ENCODE results near the gene PLXNB2. TPM values are rescaled to one million over a fixed set of nuclear protein-coding genes. Genes with fewer than 3 reads are reported as not detected.

Gene PLXNB2, protein sequence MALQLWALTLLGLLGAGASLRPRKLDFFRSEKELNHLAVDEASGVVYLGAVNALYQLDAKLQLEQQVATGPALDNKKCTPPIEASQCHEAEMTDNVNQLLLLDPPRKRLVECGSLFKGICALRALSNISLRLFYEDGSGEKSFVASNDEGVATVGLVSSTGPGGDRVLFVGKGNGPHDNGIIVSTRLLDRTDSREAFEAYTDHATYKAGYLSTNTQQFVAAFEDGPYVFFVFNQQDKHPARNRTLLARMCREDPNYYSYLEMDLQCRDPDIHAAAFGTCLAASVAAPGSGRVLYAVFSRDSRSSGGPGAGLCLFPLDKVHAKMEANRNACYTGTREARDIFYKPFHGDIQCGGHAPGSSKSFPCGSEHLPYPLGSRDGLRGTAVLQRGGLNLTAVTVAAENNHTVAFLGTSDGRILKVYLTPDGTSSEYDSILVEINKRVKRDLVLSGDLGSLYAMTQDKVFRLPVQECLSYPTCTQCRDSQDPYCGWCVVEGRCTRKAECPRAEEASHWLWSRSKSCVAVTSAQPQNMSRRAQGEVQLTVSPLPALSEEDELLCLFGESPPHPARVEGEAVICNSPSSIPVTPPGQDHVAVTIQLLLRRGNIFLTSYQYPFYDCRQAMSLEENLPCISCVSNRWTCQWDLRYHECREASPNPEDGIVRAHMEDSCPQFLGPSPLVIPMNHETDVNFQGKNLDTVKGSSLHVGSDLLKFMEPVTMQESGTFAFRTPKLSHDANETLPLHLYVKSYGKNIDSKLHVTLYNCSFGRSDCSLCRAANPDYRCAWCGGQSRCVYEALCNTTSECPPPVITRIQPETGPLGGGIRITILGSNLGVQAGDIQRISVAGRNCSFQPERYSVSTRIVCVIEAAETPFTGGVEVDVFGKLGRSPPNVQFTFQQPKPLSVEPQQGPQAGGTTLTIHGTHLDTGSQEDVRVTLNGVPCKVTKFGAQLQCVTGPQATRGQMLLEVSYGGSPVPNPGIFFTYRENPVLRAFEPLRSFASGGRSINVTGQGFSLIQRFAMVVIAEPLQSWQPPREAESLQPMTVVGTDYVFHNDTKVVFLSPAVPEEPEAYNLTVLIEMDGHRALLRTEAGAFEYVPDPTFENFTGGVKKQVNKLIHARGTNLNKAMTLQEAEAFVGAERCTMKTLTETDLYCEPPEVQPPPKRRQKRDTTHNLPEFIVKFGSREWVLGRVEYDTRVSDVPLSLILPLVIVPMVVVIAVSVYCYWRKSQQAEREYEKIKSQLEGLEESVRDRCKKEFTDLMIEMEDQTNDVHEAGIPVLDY (N-terminal part only)
- 65.6 and 80.7 TPM in 2 replicates for total RNA-seq (2014; rRNA removed; shearing (Covaris generic); ENCODE audit: low replicate concordance)

DNA sequence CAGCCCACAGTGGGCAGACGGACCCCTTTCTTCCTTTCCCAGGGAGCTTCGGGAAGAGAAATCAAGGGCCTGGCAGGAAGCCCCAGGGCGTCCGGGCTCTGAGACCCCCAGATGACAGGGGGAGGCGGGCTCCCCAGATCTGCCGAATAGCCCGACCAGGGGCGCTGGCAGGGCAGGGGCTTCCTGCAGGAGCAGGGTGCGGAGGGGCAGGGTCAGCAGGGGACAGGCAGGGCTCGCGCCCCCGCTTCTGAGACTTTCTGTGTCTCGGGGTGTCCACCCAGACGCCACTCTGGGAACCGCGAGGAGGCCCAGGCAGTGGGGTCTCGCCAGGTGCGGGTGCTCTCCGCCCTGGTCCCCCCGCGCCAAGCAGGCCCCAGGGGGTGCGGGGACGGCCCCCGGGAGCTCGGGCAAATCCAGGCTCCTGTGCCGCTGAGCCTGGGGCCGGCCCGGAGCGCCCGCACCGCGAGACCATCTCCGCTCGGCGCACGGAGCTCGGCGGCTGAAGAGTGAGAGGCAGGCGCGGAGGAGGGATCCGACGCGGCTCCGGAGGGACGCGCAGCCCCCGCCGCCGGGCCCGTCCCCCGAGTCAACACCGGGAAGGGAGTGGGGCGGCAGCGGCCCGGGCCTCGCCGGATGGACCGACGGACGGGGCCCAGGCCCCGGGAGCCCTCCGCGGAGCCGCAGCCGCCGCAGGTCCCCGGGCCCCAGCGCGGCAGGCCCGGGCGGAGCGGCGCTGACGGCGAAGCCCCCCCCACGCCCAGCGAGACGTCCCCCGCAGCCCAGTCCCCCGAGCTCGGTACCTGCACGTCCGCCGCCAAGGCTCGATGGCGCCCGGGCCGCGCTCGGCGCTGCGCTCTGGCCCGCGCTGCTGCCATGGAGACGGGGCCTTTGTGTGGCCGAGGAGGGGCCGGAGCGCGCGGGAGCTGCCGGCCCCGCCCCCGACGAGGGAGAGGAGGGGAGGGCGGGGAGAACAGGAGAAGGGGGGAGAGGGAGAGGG, at the start of gene PLXNB2:
Gene PLXNB2 (minus strand): TSS at position 894 of the 997 bp plus-strand sequence. CDS start 17,062 bp downstream, outside the sequence.
- Histone ChIP-seq H3K27me3 (no peaks in the 10 kb centered on the region), H3K36me3 (peaks cover 24% of the 10 kb centered on the region), H3K9me3 (no peaks in the 10 kb centered on the region), H3K4me3 (peak within 1 kb of the TSS; percentile 88)
- DNase-seq: peak; percentile 80

DNA sequence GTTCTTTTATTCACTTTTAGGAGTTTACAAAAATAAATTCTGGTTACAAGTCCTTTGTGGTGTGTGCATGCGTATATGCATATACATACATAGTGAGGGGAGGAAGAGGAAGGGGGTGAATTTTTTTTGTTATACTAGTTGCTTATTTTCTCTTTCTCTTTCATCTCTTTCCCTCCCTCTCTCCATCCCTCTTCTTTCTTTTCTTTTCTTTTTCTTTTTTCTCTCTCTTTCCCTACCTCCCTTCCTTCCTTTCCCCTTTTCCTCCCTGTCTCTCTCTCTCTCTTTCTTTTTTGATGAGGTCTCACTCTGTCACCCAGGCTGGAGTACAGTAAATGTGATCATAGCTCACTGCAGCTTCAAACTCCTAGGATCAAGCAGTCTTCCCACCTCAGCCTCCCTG, 49.8 kb upstream of the PLXNB2 start:
- no peak overlapping the region for H3K4me3 ChIP-seq
- no peaks in the 10 kb centered on the region for H3K27me3 ChIP-seq
- DNase-seq: no peak
- H3K36me3 ChIP-seq: peaks cover 21% of the 10 kb centered on the region
- no peaks in the 10 kb centered on the region; the same call in 1 of the 2 replicates for H3K9me3 ChIP-seq

DNA sequence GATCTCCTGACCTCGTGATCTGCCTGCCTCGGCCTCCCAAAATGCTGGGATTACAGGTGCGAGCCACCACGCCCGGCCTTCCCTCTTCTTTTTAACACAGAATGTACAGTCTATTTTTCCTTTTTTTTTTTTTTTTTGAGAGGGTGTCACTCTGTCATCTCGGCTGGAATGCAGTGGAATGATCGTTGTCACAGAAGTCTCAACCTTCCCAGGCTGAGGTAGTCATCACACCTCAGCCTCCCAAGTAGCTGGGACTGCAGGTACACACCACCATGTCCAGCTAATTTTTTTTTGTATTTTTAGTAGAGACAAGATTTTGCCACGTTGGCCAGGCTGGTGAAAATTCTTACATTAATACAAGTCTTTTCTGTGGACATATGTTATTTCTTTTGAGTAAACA, 48.7 kb upstream of the PLXNB2 start:
- Histone ChIP-seq H3K9me3 (no peaks in the 10 kb centered on the region; the same call in 1 of the 2 replicates), H3K4me3 (no peak overlapping the region), H3K36me3 (peaks cover 21% of the 10 kb centered on the region), H3K27me3 (no peaks in the 10 kb centered on the region)
- no peak for DNase-seq

DNA sequence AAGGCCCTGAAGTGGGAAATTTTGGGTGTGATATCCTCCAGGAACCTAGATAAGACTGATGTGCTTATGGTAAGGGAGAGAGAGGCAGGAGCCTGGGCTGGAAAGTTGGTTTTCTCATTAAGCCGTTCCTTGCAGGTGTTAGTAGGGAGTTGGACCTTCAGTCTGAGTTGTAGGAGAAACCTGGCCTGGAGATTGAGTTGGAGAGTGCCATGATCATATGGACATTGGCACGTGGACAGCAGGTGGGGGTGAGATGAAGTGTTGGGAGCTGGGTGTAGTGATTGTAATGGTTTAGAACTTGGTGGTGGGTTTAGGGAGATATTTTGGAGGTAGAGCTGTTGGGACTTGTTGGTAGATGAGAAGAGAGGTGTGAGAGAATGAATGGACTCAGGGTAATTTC, 40.6 kb upstream of the PLXNB2 start:
- DNase-seq: no peak
- no peak overlapping the region for H3K4me3 ChIP-seq
- H3K27me3 ChIP-seq: no peaks in the 10 kb centered on the region
- no peaks in the 10 kb centered on the region for H3K9me3 ChIP-seq
- H3K36me3 ChIP-seq: peaks cover 3% of the 10 kb centered on the region

DNA sequence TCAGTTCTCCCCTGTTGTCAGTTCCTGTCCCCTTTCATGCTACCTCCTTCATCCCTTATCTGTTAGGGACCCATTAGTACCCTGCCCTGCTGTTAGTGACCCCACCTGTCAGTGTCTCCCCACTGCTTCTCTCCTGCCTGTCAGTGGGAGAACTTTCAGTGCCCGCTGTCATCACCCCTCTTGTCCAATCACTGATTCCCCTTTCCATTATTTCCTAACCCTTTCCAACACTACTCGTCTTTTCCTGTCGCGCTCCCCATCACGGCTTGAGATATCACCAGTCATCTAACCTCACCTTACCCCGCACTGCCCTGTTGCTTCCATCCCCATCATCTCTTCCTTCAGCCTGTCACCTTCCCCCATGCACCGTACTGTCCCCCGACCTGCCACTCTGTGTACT, 39.7 kb upstream of the PLXNB2 start:
- Histone ChIP-seq H3K4me3 (no peak overlapping the region), H3K36me3 (no peaks in the 10 kb centered on the region; the same call in none of the 2 replicates), H3K9me3 (no peaks in the 10 kb centered on the region), H3K27me3 (no peaks in the 10 kb centered on the region)
- DNase-seq: no peak

DNA sequence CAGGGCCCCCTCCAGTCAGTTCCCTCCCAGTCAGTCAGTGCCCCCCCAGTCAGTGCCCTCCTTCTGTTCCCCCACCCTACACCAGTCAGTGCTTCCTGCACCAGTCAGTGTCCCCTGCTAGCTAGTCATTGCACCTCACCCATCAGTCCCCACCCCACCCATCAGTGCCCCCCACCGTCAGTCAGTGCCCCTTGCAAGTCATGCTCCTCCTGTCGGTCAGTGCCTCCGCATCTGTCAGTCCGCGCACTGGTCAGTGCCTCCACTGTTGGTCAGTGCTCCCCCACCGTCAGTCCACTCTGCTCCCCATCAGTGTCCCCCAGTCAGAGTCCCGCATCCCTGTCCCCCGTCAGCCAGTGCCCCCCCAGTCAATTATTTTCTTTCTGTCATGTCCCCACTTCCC, 39.0 kb upstream of the PLXNB2 start:
- H3K4me3 ChIP-seq: no peak overlapping the region
- no peak for DNase-seq
- H3K9me3 ChIP-seq: no peaks in the 10 kb centered on the region
- H3K36me3 ChIP-seq: no peaks in the 10 kb centered on the region; the same call in 1 of the 2 replicates
- H3K27me3 ChIP-seq: no peaks in the 10 kb centered on the region

DNA sequence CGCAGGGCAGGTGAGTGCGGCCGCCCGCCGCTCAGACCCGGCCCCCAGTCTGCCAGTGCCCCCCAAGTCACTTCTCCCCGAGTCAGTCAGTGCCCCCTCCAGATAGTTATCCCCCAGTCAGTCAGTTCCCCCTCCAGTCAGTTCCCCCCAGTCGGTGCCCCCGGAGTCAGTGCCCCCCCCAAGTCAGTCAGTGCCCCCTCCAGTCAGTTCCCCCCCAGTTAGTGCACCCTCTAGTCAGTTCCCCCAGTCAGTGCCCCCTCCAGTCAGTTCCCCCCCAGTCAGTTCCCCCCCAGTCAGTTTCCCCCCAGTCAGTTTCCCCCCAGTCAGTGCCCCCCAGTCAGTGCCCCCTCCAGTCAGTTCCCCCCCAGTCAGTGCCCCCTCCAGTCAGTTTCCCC, 36.1 kb upstream of the PLXNB2 start:
- no peak for DNase-seq
- Histone ChIP-seq H3K27me3 (no peaks in the 10 kb centered on the region), H3K4me3 (peak overlapping the region; percentile 61), H3K9me3 (no peaks in the 10 kb centered on the region), H3K36me3 (no peaks in the 10 kb centered on the region; the same call in 1 of the 2 replicates)

DNA sequence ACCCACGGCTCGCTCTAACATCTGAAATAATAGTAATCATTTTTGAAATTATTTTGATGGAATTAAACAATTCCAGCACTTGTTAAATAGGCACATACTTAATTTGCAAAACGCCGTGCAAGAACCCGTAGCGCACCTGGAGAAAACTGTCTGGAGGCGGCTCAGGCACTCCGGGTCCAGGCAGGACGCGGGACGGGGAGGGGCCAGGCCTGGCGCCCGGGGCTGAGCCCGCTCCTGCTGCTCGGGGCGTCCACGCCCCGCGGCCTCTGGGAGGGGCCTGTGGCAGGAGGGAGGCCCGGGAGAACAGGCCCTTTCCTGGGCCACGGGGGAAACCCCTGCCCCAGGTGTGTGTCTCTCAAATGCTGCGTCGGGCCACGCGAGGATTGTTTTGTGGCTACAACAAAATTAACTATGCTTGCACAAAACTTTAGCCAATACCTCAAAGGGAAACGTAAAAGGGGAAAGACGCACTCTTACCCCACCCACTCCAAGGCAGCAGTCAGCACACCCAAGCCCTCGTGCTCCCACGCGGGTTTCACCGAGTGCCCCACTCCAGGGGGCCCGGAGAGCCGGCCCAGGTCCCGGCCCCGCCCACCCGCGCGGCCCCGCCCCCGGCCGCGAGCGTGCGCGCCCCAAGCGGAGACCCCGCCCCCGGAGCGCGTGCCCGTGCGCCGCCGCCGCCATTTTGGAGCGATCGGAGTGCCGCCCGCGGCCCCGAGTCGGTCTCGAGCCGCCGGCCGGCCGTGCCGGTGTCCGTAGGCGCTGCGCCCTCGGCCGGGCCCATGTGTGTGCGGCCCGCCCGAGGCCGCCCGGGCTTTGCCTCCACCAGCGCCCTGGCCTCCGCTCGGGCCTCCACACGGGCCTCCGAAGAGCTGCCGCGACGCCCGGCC, 35.5 kb upstream of the PLXNB2 start, which contains the start of gene PPP6R2:
Gene PPP6R2 (plus strand): TSS at position 677 of the 890 bp plus-strand sequence. CDS start 50,582 bp downstream, outside the sequence.
- Histone ChIP-seq H3K27me3 (no peaks in the 10 kb centered on the region), H3K36me3 (no peaks in the 10 kb centered on the region; the same call in 1 of the 2 replicates), H3K4me3 (peak within 1 kb of the TSS; percentile 61), H3K9me3 (no peaks in the 10 kb centered on the region)
- DNase-seq: peak; percentile 79

DNA sequence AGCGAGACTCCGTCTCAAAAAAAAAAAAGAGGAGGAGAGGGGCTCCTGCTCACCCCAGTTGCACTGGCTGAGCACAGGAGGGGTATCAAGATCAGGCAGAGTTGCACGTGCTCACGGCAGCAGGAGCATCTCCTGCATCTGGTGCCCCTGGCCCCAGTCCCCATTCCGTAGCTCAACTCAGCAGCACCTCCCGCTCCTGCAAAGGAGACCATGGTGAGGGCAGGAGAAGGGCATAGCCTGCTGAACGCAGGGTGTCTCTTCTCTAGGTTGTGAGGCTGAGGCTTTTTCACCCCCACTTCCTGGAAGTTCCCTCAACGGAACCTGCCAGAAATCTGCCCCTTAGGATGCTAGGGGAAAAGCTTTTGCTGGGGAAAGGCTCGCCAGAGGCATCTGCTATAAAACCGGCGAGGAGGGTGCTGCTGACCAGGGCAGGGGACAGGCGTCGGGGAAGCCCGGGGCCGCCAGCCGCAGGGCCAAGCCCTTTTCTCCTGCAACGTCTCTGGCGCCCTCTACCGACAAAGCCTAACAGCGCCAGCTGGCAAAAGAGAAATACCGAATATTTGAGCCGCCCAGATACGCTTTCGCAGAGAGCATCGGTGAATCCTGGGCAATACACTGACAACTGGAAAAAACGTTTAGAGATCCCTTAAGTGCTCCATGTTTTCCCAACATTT, 34.7 kb upstream of the PLXNB2 start:
- DNase-seq: peak; percentile 81
- H3K36me3 ChIP-seq: no peaks in the 10 kb centered on the region
- H3K27me3 ChIP-seq: no peaks in the 10 kb centered on the region

DNA sequence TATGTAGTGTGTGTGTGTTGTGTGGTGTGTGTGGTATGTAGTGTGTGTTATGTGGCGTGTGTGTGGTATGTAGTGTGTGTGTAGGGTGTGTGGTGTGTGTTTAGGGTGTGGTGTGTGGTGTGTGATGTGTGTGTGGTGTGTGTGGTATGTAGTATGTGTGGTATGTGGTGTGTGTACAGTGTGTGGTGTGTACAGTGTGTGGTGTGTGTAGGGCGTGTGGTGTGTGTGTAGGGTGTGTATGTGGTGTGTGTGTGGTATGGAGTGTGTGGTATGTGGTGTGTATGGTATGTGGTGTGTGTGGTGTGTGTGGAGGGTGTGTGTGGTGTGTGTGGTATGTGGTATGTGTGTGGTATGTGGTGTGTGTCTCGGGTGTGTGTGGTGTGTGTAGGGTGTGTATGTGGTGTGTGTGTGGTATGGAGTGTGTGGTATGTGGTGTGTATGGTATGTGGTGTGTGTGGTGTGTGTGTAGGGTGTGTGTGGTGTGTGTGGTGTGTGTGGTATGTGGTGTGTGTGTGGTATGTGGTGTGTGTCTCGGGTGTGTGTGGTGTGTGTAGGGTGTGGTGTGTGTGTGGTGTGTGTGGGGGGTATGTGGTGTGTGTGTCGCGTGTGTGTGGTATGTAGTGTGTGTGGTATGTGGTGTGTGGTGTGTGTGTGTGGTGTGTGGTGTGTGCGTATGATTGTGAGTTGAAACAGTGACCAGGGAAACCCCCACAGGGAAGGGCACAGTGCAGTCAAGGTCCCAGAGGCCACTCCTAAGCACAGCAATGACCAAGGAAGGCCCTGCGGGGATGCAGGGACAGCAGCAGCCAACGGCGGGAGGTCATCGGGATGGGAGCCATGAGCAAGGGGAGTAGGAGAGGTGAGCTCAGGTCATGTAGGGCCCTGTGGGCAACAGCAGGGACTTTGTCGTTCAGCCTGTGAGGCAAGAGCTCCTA, 32.8 kb upstream of the PLXNB2 start:
- DNase-seq: peak; percentile 43
- Histone ChIP-seq H3K4me3 (no peak overlapping the region), H3K27me3 (no peaks in the 10 kb centered on the region), H3K9me3 (no peaks in the 10 kb centered on the region), H3K36me3 (no peaks in the 10 kb centered on the region)

More for the DNA sequence above, 34.7 kb upstream of the PLXNB2 start:
- Histone ChIP-seq H3K4me3 (peak overlapping the region; percentile 61), H3K9me3 (no peaks in the 10 kb centered on the region)

DNA sequence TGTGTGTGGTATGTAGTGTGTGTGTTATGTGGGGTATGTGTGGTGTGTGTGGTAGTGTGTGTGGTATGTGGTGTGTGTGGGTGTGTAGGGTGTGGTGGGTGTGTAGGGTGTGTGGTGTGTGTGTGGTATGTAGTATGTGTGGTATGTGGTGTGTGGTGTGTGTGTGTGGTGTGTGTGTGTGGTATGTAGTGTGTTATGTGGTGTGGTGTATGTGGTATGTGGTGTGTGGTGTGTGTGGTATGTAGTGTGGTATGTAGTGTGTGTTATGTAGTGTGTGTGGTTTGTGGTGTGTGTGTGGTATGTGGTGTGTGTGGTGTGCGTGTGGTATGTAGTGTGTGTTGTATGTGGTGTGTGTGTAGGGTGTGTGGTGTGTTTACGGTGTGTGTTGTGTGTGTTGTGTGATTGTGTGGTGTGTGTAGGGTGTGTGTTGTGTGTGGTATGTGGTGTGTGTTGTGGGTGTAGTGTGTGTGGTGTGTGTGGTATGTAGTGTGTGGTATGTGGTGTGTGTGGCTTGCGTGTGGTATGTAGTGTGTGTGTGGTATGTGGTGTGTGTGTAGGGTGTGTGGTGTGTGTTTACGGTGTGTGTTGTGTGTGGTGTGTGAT, 31.5 kb upstream of the PLXNB2 start:
- Histone ChIP-seq H3K4me3 (no peak overlapping the region), H3K27me3 (no peaks in the 10 kb centered on the region), H3K9me3 (no peaks in the 10 kb centered on the region), H3K36me3 (no peaks in the 10 kb centered on the region)
- no peak for DNase-seq

DNA sequence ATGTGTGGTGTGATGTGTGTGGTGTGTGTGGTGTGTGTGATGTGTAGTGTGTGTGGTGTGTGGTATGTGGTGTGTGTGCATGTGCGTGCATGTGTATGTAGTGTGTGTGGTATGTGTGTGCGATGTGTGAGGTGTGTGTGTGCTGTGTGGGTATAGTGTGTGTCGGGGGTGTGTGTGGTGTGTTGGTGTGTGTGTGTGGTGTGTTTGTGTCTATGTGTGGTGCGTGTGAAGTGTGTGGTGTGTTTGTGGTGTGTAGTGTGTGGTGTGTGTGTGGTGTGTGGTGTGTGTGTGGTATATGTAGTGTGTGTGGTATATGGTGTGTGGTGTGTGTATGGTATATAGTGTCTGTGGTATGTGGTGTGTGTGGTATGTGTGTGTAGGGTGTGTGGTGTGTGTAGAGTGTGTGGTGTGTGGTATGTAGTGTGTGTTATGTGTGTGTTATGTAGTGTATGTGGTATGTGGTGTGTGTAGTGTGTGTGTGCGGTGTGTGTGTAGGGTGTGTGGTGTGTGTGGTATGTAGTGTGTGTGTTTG, 30.7 kb upstream of the PLXNB2 start:
- H3K27me3 ChIP-seq: no peaks in the 10 kb centered on the region
- H3K4me3 ChIP-seq: no peak overlapping the region
- DNase-seq: no peak
- no peaks in the 10 kb centered on the region for H3K36me3 ChIP-seq
- no peaks in the 10 kb centered on the region for H3K9me3 ChIP-seq
